ENCODE measurements around the gene NHP2. TPM values are rescaled to one million over a fixed set of nuclear protein-coding genes. Genes with fewer than 3 reads are reported as not detected.
A peak's percentile ranks its signal among the peaks of the same experiment; 100 is the strongest.

NHP2 gene
- total and polyA plus RNA-seq, 10 of the 15 experiments (the other 5 are each of a cell fraction or from before 2014, with no cell fraction given) = 39.2 to 513 (median 198) TPM

GRCh38 chr5:178137991-178138390 lies 15.7 kb downstream of the NHP2 start:
- FAIRE-seq = no peak
- no peak overlapping the region for H3K9ac ChIP-seq (ENCODE audit: control insufficient read depth, insufficient read depth, low read length)
- POLR2A ChIA-PET = interaction anchor here (0.7 to 1.0 kb wide), 2 partner anchors 12 to 782 kb away, joined by 3 read pairs; no protein-coding TSS in a partner anchor

DNA sequence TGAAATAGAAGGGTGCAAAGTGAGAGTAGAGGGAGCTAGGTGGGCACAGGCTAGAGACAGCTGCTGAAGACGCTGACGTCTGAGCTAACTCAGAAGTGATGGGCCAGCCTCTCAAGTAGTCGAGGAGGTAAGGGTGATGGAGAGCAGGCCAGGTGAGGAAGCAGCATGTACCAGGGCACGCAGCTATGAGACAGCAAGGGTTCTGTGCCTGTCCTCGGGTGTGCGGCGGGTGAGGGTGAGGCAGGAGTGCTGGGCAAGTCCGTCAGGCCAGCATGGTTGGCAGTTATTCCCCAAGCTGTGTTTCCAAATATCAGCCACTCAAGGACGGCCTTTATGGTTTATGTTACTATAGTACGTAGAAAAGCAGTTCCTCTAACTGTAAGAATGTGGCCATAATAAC lies 16.7 kb downstream of the NHP2 start:
- ATAC-seq (no peak), DNase-seq (ENCODE audit: low read depth, low spot score) (no peak), FAIRE-seq (no peak)
- H3K4me3 ChIP-seq = no peak overlapping the region
- ChIA-PET RAD21 (ENCODE audit: unreplicated experiment) (interaction anchor here (1.4 kb wide), 1 partner anchor 23 kb away, joined by 4 read pairs; no protein-coding TSS in a partner anchor), CTCF (interaction anchor here (0.8 to 2.3 kb wide), 3 partner anchors 8 to 60 kb away, joined by 3 to 20 read pairs (median 6); no protein-coding TSS in a partner anchor), SMC1A (ENCODE audit: uncharacterized antibody, unreplicated experiment) (no interaction called here), POLR2A (no interaction called here)
- no peak for TF ChIP-seq MYC (IDR thresholded peaks at IDR 0.05; ENCODE audit: insufficient read depth, insufficient read length, insufficient replicate concordance, low read length, severe bottlenecking)
- no peak for TF ChIP-seq MEF2B (IDR thresholded peaks at IDR 0.05; ENCODE audit: partially characterized antibody, poor library complexity, severe bottlenecking)
- TF ChIP-seq PAX8 (IDR thresholded peaks at IDR 0.05) = no peak
- no peak for TF ChIP-seq ZBTB33 (IDR thresholded peaks at IDR 0.05)
- TF ChIP-seq SREBF1 (IDR thresholded peaks at IDR 0.05; ENCODE audit: low read length) = no peak
- TF ChIP-seq POU2F2 (IDR thresholded peaks at IDR 0.05; ENCODE audit: borderline replicate concordance, low read depth, low read length) = no peak
- no peak for TF ChIP-seq ZNF207 (IDR thresholded peaks at IDR 0.05; ENCODE audit: borderline replicate concordance)
- TF ChIP-seq LARP7 (IDR thresholded peaks at IDR 0.05) = no peak
- no peak for TF ChIP-seq HCFC1 (IDR thresholded peaks at IDR 0.05; ENCODE audit: low read length)
- TF ChIP-seq SMARCA5 (IDR thresholded peaks at IDR 0.05) = no peak
- TF ChIP-seq E2F4 (IDR thresholded peaks at IDR 0.05; ENCODE audit: low read depth, low read length) = no peak
- no peak for TF ChIP-seq STAT3 (IDR thresholded peaks at IDR 0.05; ENCODE audit: low read depth, low read length)
- H3K79me2 ChIP-seq (ENCODE audit: control insufficient read depth, insufficient read depth, low read length) = peaks cover 4% of the 10 kb centered on the region
- H3K9ac ChIP-seq (ENCODE audit: control insufficient read depth, insufficient read depth, low read length) = no peak overlapping the region
- H3K27ac ChIP-seq (ENCODE audit: control insufficient read depth, insufficient read depth) = no peak overlapping the region
- H4K20me1 ChIP-seq (ENCODE audit: control insufficient read depth, insufficient read depth) = no peaks in the 10 kb centered on the region
- TSS peak; percentile 9 for BruUV-seq (replicated peaks)
- H3K4me2 ChIP-seq (ENCODE audit: control insufficient read depth, insufficient read depth) = no peak overlapping the region
- 86% methylated on average over 10 of the region's 10 CpGs for WGBS (ENCODE audit: insufficient coverage, insufficient replicate concordance, low lambda C conversion rate, missing lambda C conversion rate)
- no peak overlapping the region for H2AFZ ChIP-seq (ENCODE audit: control insufficient read depth, low read depth, low read length)
- in situ Hi-C loops (cut with MboI) = no loop called here
- intact Hi-C loops (cut with micrococcal nuclease; ENCODE audit: unreplicated experiment) = no loop called here
- no peaks in the 10 kb centered on the region for H3K9me3 ChIP-seq (replicated peaks; ENCODE audit: control insufficient read depth, insufficient read depth, low read length)
- no peaks in the 10 kb centered on the region; the same call in 1 of the 2 replicates for H3K4me1 ChIP-seq (ENCODE audit: control insufficient read depth, insufficient read depth, low read length)
- no peaks in the 10 kb centered on the region for H3K27me3 ChIP-seq (replicated peaks in 1 of 2; ENCODE audit: control insufficient read depth in 2 of 2, insufficient read depth in 2 of 2, low read length in 1 of 2)
- H3K36me3 ChIP-seq (ENCODE audit: control insufficient read depth in 2 of 2, insufficient read depth in 2 of 2, low read length in 1 of 2) = peaks cover 0 to 13% of the 10 kb centered on the region in 2 experiments; a peak in 2 of 4 replicates

More at GRCh38 chr5:178137991-178138390, 15.7 kb downstream of the NHP2 start:
- H3K9me3 ChIP-seq (replicated peaks; ENCODE audit: control insufficient read depth, insufficient read depth, low read length) = no peaks in the 10 kb centered on the region
- in situ Hi-C loops (cut with MboI) = no loop called here
- H4K20me1 ChIP-seq (ENCODE audit: control insufficient read depth, insufficient read depth) = no peaks in the 10 kb centered on the region
- DNase-seq (ENCODE audit: low read depth, low spot score) (no peak), ATAC-seq (no peak)
- H3K36me3 ChIP-seq (ENCODE audit: control insufficient read depth in 2 of 2, insufficient read depth in 2 of 2, low read length in 1 of 2) = peaks cover 6 to 23% of the 10 kb centered on the region in 2 experiments
- ChIA-PET RAD21 (ENCODE audit: unreplicated experiment) (no interaction called here), CTCF (interaction anchor here (0.6 to 1.6 kb wide), 6 partner anchors 18 to 578 kb away, joined by 3 to 6 read pairs (median 3); no protein-coding TSS in a partner anchor), SMC1A (ENCODE audit: uncharacterized antibody, unreplicated experiment) (interaction anchor here (1.0 kb wide), 1 partner anchor 60 kb away, joined by 3 read pairs; no protein-coding TSS in a partner anchor)
- no peak overlapping the region for H3K4me3 ChIP-seq
- no TSS peak for BruUV-seq (replicated peaks)
- TF ChIP-seq IKZF2 (IDR thresholded peaks at IDR 0.05) (no peak), POLR2A (IDR thresholded peaks at IDR 0.05; ENCODE audit: low read depth, low read length) (peak; percentile 32; the same call in 1 of the 2 replicates)
- intact Hi-C loops (cut with micrococcal nuclease; ENCODE audit: unreplicated experiment) = no loop called here
- no peaks in the 10 kb centered on the region for H3K79me2 ChIP-seq (ENCODE audit: control insufficient read depth, insufficient read depth, low read length)
- no peak overlapping the region for H3K27ac ChIP-seq (ENCODE audit: control insufficient read depth, insufficient read depth)
- WGBS (ENCODE audit: insufficient coverage, insufficient replicate concordance, low lambda C conversion rate, missing lambda C conversion rate) = 97% methylated on average over 12 of the region's 12 CpGs
- H2AFZ ChIP-seq (ENCODE audit: control insufficient read depth, low read depth, low read length) = no peak overlapping the region
- no peaks in the 10 kb centered on the region for H3K4me1 ChIP-seq (ENCODE audit: control insufficient read depth, insufficient read depth, low read length)
- H3K4me2 ChIP-seq (ENCODE audit: control insufficient read depth, insufficient read depth) = no peak overlapping the region
- H3K27me3 ChIP-seq (replicated peaks in 1 of 2; ENCODE audit: control insufficient read depth in 2 of 2, insufficient read depth in 2 of 2, low read length in 1 of 2) = no peaks in the 10 kb centered on the region
